HG03060 (cell line): Measurements from ENCODE around the gene ZBTB7C.

Experiments
- ATAC-seq: cut with Tn5 transposase; IDR thresholded peaks from one replicate; pipeline ENCODE4 v1.9.1; 2021; ENCODE audit warnings: low read depth, moderate number of reproducible peaks; ENCODE audit not compliant: unreplicated experiment

The ZBTB7C gene

GRCh38 chr18:48418539-48419276 is 9.5 kb upstream of the ZBTB7C start:
- ATAC-seq, result no peak

- ATAC-seq, result no peak
Observed at GRCh38 chr18:48417985-48418384, 8.8 kb upstream of the ZBTB7C start.

- ATAC-seq, result no peak
Observed at GRCh38 chr18:48413342-48413741, 4.2 kb upstream of the ZBTB7C start.

GRCh38 chr18:48412339-48412929 is 3.3 kb upstream of the ZBTB7C start:
- ATAC-seq, result no peak

GRCh38 chr18:48410095-48410920 is 1.1 kb upstream of the ZBTB7C start:
- peak; percentile 72 for ATAC-seq

- no peak for ATAC-seq
Observed at GRCh38 chr18:48409591-48410094, 460 bp upstream of the ZBTB7C start.

GRCh38 chr18:48408111-48408726 is 964 bp downstream of the ZBTB7C start:
- no peak for ATAC-seq

GRCh38 chr18:48407358-48407757 is 1.8 kb downstream of the ZBTB7C start:
- ATAC-seq, result no peak

- no peak for ATAC-seq
Observed at GRCh38 chr18:48405978-48406377, 3.2 kb downstream of the ZBTB7C start.

GRCh38 chr18:48404716-48405507 is 4.3 kb downstream of the ZBTB7C start:
- no peak for ATAC-seq

- ATAC-seq, result no peak
Observed at GRCh38 chr18:48402953-48403352, 6.2 kb downstream of the ZBTB7C start.

GRCh38 chr18:48399303-48400075 is 9.7 kb downstream of the ZBTB7C start:
- no peak for ATAC-seq

GRCh38 chr18:48398074-48398473 is 11.1 kb downstream of the ZBTB7C start:
- no peak for ATAC-seq

GRCh38 chr18:48397021-48397420 is 12.2 kb downstream of the ZBTB7C start:
- ATAC-seq, result no peak

- no peak for ATAC-seq
Observed at GRCh38 chr18:48396561-48396960, 12.6 kb downstream of the ZBTB7C start.

GRCh38 chr18:48395646-48396045 is 13.5 kb downstream of the ZBTB7C start:
- ATAC-seq, result no peak

- no peak for ATAC-seq
Observed at GRCh38 chr18:48394176-48394575, 15.0 kb downstream of the ZBTB7C start.

GRCh38 chr18:48393776-48394175 is 15.4 kb downstream of the ZBTB7C start:
- ATAC-seq, result no peak

GRCh38 chr18:48393170-48393569 is 16.0 kb downstream of the ZBTB7C start:
- no peak for ATAC-seq
